DOHH2 (cell line): ENCODE results near the gene SMIM23.

Experiments
- H3F3A ChIP-seq: fragments of 200-600 bp; sonication (generic), shearing (Covaris generic); 2 replicates; pipeline ENCODE4 v1.6.0; 2016; ENCODE audit warnings: antibody characterized with exemption, mild to moderate bottlenecking; ENCODE audit not compliant: control insufficient read depth, insufficient read depth
- H3K27ac ChIP-seq: fragments of 200-600 bp; sonication (generic); 2 replicates; pipeline ENCODE4 v1.5.1; 2014; ENCODE audit warnings: low read depth, mild to moderate bottlenecking, low read length, moderate library complexity
- H3K27me3 ChIP-seq: fragments of 200-600 bp; sonication (generic); 2 replicates; pipeline ENCODE4 v1.6.1; 2014; ENCODE audit warnings: mild to moderate bottlenecking, low read length, mixed read lengths; ENCODE audit not compliant: control insufficient read depth
- H3K36me3 ChIP-seq: fragments of 200-600 bp; sonication (generic); 2 replicates; pipeline ENCODE4 v1.6.1; 2014; ENCODE audit warnings: mild to moderate bottlenecking, low read length, moderate library complexity, mixed read lengths; ENCODE audit not compliant: control insufficient read depth
- H3K4me1 ChIP-seq: fragments of 200-600 bp; sonication (generic); 2 replicates; pipeline ENCODE4 v1.6.1; 2014; ENCODE audit warnings: mild to moderate bottlenecking, low read length, mixed read lengths; ENCODE audit not compliant: control insufficient read depth
- H3K4me2 ChIP-seq: fragments of 200-600 bp; sonication (generic); 2 replicates; pipeline ENCODE4 v1.6.0; 2014; ENCODE audit warnings: mild to moderate bottlenecking, low read length, moderate library complexity
- H3K4me3 ChIP-seq: fragments of 200-600 bp; sonication (generic); 2 replicates; pipeline ENCODE4 v1.5.1; 2014; ENCODE audit warnings: mild to moderate bottlenecking, low read length, mixed read lengths
- H3K79me2 ChIP-seq: fragments of 200-600 bp; sonication (generic); 2 replicates; pipeline ENCODE4 v1.6.1; 2014; ENCODE audit warnings: mild to moderate bottlenecking, low read length, mixed read lengths; ENCODE audit not compliant: control insufficient read depth
- H3K9me2 ChIP-seq: fragments of 200-600 bp; sonication (generic); replicated peaks from 2 replicates; pipeline ENCODE4 v1.6.1; 2014; ENCODE audit warnings: mild to moderate bottlenecking, low read length, mixed read lengths; ENCODE audit not compliant: control insufficient read depth
- H3K9me3 ChIP-seq: fragments of 200-600 bp; sonication (generic); 2 replicates; pipeline ENCODE4 v1.6.1; 2014; ENCODE audit warnings: antibody characterized with exemption, low read length, mixed read lengths; ENCODE audit not compliant: control insufficient read depth, insufficient read depth
- H4K20me1 ChIP-seq: fragments of 200-600 bp; sonication (generic); 2 replicates; pipeline ENCODE4 v1.6.0; 2014; ENCODE audit warnings: low read depth, mild to moderate bottlenecking, antibody characterized with exemption, low read length, moderate library complexity; ENCODE audit not compliant: control insufficient read depth, insufficient read depth
- EZH2phosphoT487 ChIP-seq: fragments of 200-600 bp; sonication (generic); IDR thresholded peaks from 2 replicates; pipeline ENCODE4 v1.6.1; 2017; ENCODE audit warnings: borderline replicate concordance, mild to moderate bottlenecking, antibody characterized with exemption, low read length, moderate library complexity, mixed read lengths
- TF ChIP-seq, protein P1 (sequence below): fragments of 200-600 bp; sonication (generic); IDR thresholded peaks from one replicate; pipeline ENCODE4 v1.5.1; 2014; ENCODE audit warnings: antibody characterized with exemption, mild to moderate bottlenecking, low read depth, low read length; ENCODE audit not compliant: poor library complexity, severe bottlenecking

SMIM23 gene

DNA sequence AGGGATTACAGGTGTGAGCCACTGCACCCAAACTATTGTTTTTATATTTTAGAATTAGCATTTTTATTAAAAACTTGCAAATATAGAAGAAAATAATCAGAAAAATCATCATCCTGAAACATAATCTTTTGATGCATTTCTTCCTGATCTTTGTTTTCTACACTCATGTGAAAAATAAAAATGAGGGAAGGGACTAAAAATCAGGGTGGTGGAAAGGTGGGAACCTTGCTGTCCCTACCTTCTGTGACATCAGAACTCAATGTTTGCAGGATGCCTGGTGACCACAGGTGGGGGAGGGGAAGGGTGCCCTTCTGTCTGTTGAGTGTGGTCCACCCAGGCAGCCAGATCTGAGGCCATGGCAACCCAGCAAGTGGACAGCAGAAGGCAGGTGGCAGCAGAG is at the start of gene SMIM23:
SMIM23 (plus strand) TSS at position 301 of the 400 bp plus-strand sequence; CDS start at position 356, 55 bp downstream.
- Histone ChIP-seq H3K27me3 (no peaks in the 10 kb centered on the region), H3K36me3 (no peaks in the 10 kb centered on the region), H3K4me1 (no peaks in the 10 kb centered on the region), H3F3A (no peaks in the 10 kb centered on the region), H3K9me3 (no peaks in the 10 kb centered on the region), H3K4me2 (no peak within 1 kb of the TSS), H3K9me2 (no peaks in the 10 kb centered on the region), H3K27ac (no peak within 1 kb of the TSS), H4K20me1 (no peaks in the 10 kb centered on the region), H3K79me2 (no peaks in the 10 kb centered on the region), H3K4me3 (no peak within 1 kb of the TSS)
- no peak for TF ChIP-seq EZH2phosphoT487
- TF ChIP-seq, protein P1, sequence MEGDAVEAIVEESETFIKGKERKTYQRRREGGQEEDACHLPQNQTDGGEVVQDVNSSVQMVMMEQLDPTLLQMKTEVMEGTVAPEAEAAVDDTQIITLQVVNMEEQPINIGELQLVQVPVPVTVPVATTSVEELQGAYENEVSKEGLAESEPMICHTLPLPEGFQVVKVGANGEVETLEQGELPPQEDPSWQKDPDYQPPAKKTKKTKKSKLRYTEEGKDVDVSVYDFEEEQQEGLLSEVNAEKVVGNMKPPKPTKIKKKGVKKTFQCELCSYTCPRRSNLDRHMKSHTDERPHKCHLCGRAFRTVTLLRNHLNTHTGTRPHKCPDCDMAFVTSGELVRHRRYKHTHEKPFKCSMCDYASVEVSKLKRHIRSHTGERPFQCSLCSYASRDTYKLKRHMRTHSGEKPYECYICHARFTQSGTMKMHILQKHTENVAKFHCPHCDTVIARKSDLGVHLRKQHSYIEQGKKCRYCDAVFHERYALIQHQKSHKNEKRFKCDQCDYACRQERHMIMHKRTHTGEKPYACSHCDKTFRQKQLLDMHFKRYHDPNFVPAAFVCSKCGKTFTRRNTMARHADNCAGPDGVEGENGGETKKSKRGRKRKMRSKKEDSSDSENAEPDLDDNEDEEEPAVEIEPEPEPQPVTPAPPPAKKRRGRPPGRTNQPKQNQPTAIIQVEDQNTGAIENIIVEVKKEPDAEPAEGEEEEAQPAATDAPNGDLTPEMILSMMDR = no peak

GRCh38 chr5:171736976-171737891 is 48.4 kb upstream of the SMIM23 start:
- Histone ChIP-seq H3K79me2 (no peaks in the 10 kb centered on the region), H4K20me1 (no peaks in the 10 kb centered on the region), H3K4me2 (no peak overlapping the region), H3K4me3 (no peak overlapping the region), H3K9me3 (no peaks in the 10 kb centered on the region), H3K36me3 (no peaks in the 10 kb centered on the region), H3K4me1 (peaks cover 1% of the 10 kb centered on the region), H3K27me3 (no peaks in the 10 kb centered on the region), H3K27ac (no peak overlapping the region), H3F3A (no peaks in the 10 kb centered on the region), H3K9me2 (no peaks in the 10 kb centered on the region)
- TF ChIP-seq, protein P1 = no peak
- no peak for TF ChIP-seq EZH2phosphoT487

DNA sequence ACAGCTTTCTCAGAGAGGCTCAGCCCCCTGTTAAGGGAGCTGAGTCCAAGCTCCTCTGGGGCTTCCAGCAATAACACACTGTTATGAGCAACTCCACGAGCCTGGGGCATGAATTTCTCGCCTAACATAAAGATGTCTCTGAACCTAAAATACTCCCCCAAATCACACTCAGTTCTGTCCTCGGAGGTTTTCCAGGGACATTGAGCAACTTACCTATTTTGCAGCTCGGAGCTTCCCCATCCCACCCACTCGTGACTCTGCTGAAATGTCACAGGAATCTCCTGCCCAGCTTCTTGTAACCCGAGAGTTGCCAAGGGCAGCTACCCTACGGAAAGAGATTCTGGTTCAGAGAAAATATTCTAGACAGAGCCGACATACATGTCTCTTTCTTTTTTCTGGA is 47.1 kb upstream of the SMIM23 start:
- TF ChIP-seq, protein P1 = no peak
- TF ChIP-seq EZH2phosphoT487 = no peak
- Histone ChIP-seq H3K36me3 (no peaks in the 10 kb centered on the region), H3K9me2 (no peaks in the 10 kb centered on the region), H3K4me2 (no peak overlapping the region), H3K4me1 (peaks cover 7% of the 10 kb centered on the region), H3K4me3 (no peak overlapping the region), H3K79me2 (no peaks in the 10 kb centered on the region), H3K27me3 (no peaks in the 10 kb centered on the region), H3K9me3 (no peaks in the 10 kb centered on the region), H3K27ac (no peak overlapping the region), H4K20me1 (no peaks in the 10 kb centered on the region), H3F3A (no peaks in the 10 kb centered on the region)
